Adrenal gland (tissue), 5 donors: ENCODE measurements around the gene GCHFR.
A peak's percentile ranks its signal among the peaks of the same experiment; 100 is the strongest.

ENCODE experiments used
- POLR2A ChIP-seq, 2 donors: fragments of 450-650 bp; IDR thresholded peaks; one replicate each; pipeline ENCODE4 v1.6.1; 2017; ENCODE audit warnings: antibody characterized with exemption in 2 of 2, mild to moderate bottlenecking in 2 of 2, moderate library complexity in 1 of 2
- TF ChIP-seq, protein P1 (sequence below), 6 experiments: fragments of 450-650 bp in 4 of 6; fragments of 200-600 bp in 2 of 6; sonication (generic) in 1 of 6; IDR thresholded peaks; 1 replicate in 5 of 6; 2 replicates in 1 of 6; pipeline versions ENCODE4 v1.5.1 to v1.8.0; 2016 to 2021; ENCODE audit warnings: antibody characterized with exemption in 6 of 6, mild to moderate bottlenecking in 2 of 6, moderate library complexity in 1 of 6
- donor health status: DM: no; HTN: no; CAD: no.

DNA sequence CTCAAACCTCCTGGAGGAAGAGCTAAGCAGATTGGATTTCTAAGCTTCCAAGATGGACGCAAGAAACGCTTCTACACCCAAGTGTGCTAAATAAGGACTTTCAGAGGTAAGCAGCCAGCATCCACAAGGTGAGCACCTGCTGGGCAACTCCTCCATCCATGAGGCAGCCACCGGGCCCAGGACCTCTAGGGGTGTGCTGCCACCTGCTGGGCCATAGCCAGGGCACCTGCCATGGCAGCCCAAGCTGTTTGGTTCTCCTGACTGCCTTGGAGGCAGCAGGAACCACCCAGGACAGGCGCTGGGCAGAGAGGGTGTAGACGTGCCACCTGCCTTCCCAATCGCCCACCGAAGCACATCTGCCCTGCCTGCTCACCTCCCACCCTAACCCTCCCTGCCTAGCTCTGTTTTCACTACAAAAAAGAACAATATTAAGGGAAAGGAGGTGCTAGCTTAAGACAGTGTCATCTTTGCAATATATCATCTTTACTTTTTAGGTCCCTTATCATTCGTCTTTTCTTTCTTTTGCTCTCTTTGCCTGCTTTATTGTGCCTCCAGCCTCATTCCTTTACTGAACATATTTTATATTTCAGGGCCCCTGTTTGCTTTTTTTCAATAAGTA, 18.9 kb downstream of the GCHFR start:
- TF ChIP-seq, protein P1, sequence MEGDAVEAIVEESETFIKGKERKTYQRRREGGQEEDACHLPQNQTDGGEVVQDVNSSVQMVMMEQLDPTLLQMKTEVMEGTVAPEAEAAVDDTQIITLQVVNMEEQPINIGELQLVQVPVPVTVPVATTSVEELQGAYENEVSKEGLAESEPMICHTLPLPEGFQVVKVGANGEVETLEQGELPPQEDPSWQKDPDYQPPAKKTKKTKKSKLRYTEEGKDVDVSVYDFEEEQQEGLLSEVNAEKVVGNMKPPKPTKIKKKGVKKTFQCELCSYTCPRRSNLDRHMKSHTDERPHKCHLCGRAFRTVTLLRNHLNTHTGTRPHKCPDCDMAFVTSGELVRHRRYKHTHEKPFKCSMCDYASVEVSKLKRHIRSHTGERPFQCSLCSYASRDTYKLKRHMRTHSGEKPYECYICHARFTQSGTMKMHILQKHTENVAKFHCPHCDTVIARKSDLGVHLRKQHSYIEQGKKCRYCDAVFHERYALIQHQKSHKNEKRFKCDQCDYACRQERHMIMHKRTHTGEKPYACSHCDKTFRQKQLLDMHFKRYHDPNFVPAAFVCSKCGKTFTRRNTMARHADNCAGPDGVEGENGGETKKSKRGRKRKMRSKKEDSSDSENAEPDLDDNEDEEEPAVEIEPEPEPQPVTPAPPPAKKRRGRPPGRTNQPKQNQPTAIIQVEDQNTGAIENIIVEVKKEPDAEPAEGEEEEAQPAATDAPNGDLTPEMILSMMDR (IDR thresholded peaks at IDR 0.05): peak in 4 of 6 experiments; percentile 39 to 62 (median 50)
- TF ChIP-seq POLR2A (IDR thresholded peaks at IDR 0.05): no peak
